PFSK-1 (cell line): ENCODE measurements around the gene SSH2.

Experiments used
- FOXP2 ChIP-seq: optimal IDR thresholded peaks from 2 replicates; pipeline ENCODE3; 2011; ENCODE audit warnings: borderline replicate concordance, control low read depth, inconsistent platforms; ENCODE audit not compliant: insufficient read depth; ENCODE audit errors: extremely low read length, extremely low read depth
- POLR2AphosphoS5 ChIP-seq: IDR thresholded peaks from 2 replicates; pipeline ENCODE4 v1.6.1; 2012; ENCODE audit warnings: low read depth, mild to moderate bottlenecking, control low read depth, low read length, moderate library complexity
- SIN3A ChIP-seq: IDR thresholded peaks from 2 replicates; pipeline ENCODE4 v1.6.1; 2012; ENCODE audit warnings: mild to moderate bottlenecking, low read length, moderate library complexity, borderline replicate concordance; ENCODE audit not compliant: insufficient read depth
- TAF1 ChIP-seq: IDR thresholded peaks from 2 replicates; pipeline ENCODE4 v1.6.1; 2012; ENCODE audit warnings: low read length, control low read depth, borderline replicate concordance; ENCODE audit not compliant: insufficient read depth
- TF ChIP-seq, protein P1 (sequence below), 2 experiments: IDR thresholded peaks; 2 replicates each; pipeline versions ENCODE4 v1.6.1 to v1.8.0; 2011 to 2012; ENCODE audit warnings: low read depth in 2 of 2, low read length in 2 of 2, control low read depth in 1 of 2, inconsistent platforms in 1 of 2, mild to moderate bottlenecking in 1 of 2, moderate library complexity in 1 of 2; ENCODE audit not compliant: insufficient read depth in 1 of 2

Gene SSH2

DNA sequence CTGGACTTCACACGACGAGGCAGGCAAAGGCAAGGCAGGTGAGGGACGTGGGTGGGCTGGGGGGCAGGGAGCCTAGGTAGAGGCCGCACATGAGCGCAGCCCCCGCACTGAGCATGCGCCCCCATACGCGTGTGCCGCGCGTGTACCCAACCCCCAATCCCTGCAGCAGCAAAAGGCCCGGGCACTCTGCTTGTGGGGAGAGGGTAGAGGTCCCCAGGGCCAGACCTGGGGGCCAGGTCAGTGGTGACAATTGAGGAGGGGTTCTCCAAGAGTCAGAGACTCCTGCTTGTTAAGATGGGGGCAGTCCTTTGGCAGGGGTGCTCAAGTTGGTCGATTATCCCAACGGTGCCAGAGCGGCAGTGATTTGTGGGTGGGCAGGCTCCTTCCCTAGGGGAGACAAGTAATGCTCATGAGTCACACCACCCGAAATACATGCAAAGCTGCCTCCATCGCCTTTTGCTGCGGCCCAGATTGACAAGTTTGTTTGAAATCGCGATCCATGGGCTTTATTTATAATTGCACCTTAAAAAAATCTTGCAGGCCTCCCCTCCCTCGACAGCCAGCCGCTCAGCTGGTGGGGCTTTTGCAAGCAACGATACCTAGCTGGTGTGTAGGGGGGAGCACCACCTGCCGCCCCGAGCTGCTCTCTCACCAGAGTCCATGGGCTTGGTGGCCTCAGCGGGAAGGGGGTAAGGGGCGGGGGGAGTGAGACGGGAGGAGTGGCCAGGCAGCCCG, 339.4 kb downstream of the SSH2 start:
- TF ChIP-seq, protein P1, sequence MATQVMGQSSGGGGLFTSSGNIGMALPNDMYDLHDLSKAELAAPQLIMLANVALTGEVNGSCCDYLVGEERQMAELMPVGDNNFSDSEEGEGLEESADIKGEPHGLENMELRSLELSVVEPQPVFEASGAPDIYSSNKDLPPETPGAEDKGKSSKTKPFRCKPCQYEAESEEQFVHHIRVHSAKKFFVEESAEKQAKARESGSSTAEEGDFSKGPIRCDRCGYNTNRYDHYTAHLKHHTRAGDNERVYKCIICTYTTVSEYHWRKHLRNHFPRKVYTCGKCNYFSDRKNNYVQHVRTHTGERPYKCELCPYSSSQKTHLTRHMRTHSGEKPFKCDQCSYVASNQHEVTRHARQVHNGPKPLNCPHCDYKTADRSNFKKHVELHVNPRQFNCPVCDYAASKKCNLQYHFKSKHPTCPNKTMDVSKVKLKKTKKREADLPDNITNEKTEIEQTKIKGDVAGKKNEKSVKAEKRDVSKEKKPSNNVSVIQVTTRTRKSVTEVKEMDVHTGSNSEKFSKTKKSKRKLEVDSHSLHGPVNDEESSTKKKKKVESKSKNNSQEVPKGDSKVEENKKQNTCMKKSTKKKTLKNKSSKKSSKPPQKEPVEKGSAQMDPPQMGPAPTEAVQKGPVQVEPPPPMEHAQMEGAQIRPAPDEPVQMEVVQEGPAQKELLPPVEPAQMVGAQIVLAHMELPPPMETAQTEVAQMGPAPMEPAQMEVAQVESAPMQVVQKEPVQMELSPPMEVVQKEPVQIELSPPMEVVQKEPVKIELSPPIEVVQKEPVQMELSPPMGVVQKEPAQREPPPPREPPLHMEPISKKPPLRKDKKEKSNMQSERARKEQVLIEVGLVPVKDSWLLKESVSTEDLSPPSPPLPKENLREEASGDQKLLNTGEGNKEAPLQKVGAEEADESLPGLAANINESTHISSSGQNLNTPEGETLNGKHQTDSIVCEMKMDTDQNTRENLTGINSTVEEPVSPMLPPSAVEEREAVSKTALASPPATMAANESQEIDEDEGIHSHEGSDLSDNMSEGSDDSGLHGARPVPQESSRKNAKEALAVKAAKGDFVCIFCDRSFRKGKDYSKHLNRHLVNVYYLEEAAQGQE (IDR thresholded peaks at IDR 0.05; ENCODE audit: insufficient read depth in 1 of 2, low read depth in 2 of 2, low read length in 2 of 2) = no peak
- TF ChIP-seq POLR2AphosphoS5 (no peak), SIN3A (no peak), TAF1 (no peak), FOXP2 (no peak)

DNA sequence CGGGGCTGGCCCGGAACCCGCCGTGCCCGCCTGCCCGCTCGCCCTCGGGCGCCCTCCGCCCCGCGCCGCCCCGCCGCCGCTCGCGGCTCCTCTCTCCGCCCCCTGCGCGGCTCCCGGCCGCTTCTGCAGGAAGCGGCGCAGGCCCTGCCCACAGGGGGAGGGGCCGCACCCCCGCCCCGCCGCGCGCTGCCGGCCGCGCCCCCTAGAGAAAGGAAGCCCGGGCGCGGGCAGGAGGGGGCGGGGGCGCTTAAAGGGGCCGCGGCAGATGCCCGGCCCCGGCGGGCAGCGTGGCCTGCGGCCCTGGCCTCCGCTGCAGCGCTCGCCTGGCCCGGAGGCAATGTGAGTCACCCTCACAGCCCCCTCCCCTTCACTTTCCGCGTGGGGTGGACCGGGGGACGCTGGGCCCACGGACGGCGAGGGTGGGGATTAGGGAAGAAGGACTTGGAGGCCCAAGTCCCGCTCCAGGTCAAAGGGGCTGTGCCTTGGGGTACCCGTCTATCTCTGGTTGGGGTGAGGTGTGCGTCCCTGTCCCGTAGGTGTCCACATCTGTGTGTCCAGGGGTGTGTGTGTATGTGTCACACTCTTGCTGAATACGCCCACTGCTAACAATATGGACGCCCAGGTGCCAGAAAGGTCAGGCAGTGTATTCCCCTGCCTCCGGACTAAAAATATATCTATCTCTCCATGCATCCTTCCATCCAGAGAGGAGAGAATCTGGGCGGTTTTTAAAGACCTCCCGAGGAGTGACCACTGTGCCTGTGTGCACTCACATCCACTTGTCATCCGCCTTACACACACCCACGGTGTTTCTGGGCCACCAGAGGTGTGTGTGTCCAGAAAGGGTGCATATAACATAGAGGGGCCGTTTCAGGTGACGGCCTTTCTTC, 340.3 kb downstream of the SSH2 start, which contains the start of gene GIT1:
TSS of gene GIT1 (minus strand) at position 125 of the 887 bp plus-strand sequence. CDS start 270 bp downstream, outside the sequence.
- 0 out of 2 replicates have a peak, but pooled peaks have one; percentile 5 for TF ChIP-seq TAF1
- no peak for TF ChIP-seq SIN3A
- TF ChIP-seq FOXP2 = no peak
- TF ChIP-seq, protein P1 (IDR thresholded peaks at IDR 0.05; ENCODE audit: insufficient read depth in 1 of 2, low read depth in 2 of 2, low read length in 2 of 2) = peak in 1 of 2 experiments; percentile 53; a peak in 2 of 4 replicates

DNA sequence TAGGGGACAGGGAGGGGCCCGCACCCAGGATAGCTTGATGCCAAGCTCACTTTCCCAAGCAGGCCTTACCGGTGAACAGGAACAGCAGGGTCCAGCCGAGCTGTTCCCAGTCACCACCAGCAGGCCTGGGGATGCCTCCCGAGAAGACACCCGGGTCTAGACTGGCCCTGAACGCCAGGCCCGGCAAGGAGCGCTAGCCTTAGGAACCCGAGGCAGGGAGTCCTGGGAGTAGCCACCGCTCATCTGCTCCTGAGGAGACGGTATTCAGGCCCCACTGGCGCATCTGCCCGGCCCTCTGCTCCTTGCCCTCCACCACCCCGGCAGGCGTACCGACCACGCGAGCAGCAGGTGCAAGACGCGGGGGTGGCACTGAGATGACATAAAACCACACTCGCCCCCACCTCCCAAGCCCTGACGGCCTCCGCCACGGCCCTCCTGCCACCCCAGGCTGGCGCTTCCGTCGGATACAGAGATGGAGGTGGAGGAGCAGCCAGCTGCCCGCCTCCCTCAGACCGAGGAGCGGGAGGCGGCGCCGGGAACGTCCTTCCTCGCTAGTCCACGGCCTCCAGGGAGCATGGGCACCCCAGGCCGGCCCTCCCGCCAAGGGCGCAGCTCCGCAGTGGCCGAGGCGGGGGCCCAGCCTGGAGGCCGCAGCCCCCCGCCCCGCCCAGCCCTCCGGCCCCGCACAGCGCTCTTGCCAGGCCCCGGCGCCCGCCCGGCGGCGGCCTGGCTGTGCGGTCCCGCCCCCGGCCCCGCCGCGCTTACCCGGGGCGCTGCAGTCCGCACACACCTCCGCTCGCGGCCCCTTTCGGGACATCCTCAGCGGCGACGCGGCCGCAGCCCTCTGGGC, 341.2 kb downstream of the SSH2 start:
- TF ChIP-seq, protein P1 (IDR thresholded peaks at IDR 0.05; ENCODE audit: insufficient read depth in 1 of 2, low read depth in 2 of 2, low read length in 2 of 2) = no peak
- TF ChIP-seq FOXP2 = no peak
- TF ChIP-seq POLR2AphosphoS5 = no peak
- TF ChIP-seq TAF1 = 0 out of 2 replicates have a peak, but pooled peaks have one; percentile 2
- TF ChIP-seq SIN3A = no peak

DNA sequence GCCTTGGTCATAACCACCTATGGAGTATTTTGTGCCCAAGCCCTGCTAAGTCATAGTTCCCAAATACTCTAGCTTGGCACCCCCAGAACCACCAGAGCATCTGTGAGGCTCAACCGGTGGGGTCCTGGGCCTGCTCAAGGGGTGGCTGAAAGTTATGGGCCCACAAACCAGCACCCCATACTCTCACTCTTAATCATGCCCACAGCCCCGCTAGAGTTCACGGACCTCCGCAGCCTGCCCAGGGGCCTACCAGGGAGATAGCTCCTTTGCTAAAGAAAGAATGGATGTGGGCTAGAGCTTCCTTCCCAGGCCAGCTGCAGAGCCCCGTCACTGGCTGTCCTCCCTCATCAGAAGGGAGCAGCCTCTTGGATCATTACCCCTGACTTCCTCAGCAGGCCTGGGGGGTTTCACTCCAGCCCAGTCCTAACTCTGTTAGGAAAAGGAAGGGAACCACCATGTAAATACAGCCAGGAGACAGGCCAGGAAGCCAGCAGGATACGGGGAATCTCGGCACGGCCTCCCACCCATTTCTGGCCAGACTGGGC, 341.9 kb downstream of the SSH2 start:
- TF ChIP-seq SIN3A (no peak; the same call in 1 of the 2 replicates), FOXP2 (no peak), POLR2AphosphoS5 (no peak), TAF1 (no peak)
- TF ChIP-seq, protein P1 (IDR thresholded peaks at IDR 0.05; ENCODE audit: insufficient read depth in 1 of 2, low read depth in 2 of 2, low read length in 2 of 2) = no peak
